NCI-H1105 (cell line): ENCODE data around the gene AHSP.
"Not testable (repeated sequence)": the region's sequence is repeated elsewhere in the genome, so short reads cannot be mapped to it uniquely, and the experiment has no call there.

Experiments
- DNase-seq: peaks from one replicate; lab custom pipeline; 2025; lab: John Stamatoyannopoulos, UW

AHSP gene

GRCh38 chr16:31531096-31531495 is 3.4 kb downstream of the AHSP start:
- no peak for DNase-seq

DNA sequence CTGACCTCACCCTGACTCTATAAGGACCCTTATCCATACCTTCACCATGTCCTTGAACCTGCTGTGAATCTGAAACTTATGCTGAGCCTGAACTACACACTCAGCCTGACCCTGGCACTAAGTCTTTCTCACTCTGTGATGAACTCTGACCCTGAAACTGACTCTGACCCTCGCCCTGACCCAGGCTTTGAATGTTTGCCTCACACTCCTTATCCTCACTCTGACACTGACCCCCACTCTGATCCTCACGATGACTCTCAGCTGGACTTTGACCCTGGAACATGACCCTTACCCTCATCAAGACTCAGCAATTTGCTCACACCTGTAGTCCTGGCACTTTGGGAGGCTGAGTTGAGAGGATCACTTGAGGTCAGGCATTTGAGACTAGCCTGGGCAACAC is 4.4 kb downstream of the AHSP start:
- no peak for DNase-seq

GRCh38 chr16:31532896-31533295 is 5.2 kb downstream of the AHSP start:
- DNase-seq: no peak

- DNase-seq: no peak
These were observed 8.0 kb downstream of the AHSP start for GRCh38 chr16:31535737-31536136.

DNA sequence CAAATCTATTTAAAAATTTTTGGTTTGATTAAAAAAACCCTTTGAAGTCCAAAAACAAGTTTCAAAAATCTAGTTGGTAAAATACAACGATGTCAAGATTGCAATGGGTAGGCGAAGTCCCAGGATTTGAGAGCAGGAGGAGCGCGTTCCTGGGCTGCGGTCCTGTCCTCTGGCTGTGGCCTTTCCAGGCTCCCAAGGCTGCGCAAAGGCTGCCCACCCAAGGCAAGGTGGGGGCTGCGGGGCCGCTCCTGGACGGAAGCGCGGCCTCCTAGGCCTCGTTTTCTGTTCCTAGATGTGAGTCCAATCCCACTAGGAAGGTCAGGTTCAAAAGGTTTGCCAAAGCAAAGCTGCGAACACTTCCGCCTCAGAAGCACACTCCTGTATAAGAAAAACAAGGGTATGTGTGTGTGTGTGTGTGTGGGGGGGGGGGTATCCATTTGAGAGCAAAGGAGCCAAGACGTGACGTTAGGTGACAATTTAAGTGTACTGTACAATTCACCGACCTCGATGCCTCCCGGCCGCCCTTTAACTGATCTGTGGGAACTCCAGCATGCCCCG is 9.2 kb downstream of the AHSP start:
- no peak for DNase-seq

DNA sequence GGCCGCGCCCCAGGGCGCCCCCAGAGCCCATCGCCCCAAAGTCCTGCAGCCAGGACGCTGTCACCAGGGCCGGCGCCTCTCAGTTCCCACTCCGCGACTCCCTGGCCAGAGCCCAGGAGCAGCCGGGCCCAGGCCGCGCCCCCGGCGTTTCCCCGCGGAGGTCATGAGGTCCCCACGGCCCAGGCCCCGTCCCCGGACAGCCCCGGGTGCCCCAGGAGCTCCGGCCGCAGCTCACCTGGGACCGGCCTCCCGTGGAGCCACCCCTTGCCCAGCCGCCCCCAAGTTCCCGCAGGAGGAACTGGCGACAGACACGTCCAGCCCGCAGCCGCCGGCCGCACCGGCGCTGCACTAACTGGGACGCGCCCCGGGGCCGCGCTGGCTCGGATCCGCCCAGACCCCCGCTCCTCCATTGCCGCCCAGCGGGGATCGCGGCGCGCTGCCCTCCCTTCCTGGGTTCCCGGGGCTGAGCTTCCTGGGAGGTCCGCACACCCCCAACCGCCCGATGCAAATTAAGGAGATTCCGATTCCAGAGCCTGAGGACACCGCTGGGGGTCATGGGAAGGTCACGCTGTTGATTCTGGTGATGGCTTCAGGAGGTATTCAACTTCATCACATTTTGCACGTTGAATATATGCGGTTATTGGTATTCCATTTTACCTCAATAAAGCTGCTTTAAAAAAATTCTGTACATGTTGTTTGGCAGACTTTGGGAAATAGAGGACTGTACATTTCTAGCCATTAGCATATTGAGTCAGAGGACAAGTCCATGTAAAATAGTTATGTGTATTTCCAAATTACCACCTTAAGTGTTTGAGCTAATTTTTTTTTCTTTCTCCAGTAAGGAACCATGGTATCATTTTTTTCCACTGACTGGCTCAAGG is 9.9 kb downstream of the AHSP start:
- no peak for DNase-seq

DNA sequence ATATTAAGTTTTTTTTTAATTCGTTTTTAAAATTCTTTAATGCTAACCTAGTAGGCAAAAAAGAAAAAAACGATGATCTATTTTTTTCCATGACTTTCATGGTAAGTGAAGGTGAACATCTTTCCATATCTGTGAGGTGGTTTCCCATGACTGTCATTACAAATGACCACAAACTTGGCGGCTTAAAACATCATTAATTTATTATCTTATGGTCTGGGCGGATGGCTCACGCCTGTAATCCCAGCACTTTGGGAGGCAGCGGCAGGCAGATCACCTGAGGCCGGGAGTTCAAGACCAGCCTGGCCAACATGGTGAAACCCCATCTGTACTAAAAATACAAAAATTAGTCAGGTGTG is 10.5 kb downstream of the AHSP start:
- not testable (repeated sequence) for DNase-seq

DNA sequence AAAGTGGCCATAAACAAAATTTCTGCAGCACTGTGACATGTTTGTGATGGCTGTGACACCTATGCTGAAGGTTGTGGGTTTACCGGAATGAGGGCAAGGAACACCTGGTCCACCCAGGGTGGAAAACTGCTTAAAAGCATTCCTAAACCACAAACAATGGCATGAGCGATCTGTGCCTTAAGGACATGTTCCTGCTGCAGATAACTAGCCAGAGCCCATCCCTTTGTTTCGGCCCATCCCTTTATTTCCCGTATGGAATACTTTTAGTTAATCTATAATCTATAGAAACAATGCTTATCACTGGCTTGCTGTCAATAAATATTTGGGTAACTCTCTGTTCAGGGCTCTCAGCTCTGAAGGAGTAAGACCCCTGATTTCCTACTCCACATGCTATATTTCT is 12.1 kb downstream of the AHSP start:
- DNase-seq: not testable (repeated sequence)

GRCh38 chr16:31542763-31543162 is 15.1 kb downstream of the AHSP start:
- no peak for DNase-seq

- no peak for DNase-seq
These were observed 33.9 kb downstream of the AHSP start for GRCh38 chr16:31561426-31562233.

GRCh38 chr16:31568577-31569359 is 41.1 kb downstream of the AHSP start:
- no peak for DNase-seq

- DNase-seq: no peak
These were observed 41.6 kb downstream of the AHSP start for GRCh38 chr16:31569360-31569717.

DNA sequence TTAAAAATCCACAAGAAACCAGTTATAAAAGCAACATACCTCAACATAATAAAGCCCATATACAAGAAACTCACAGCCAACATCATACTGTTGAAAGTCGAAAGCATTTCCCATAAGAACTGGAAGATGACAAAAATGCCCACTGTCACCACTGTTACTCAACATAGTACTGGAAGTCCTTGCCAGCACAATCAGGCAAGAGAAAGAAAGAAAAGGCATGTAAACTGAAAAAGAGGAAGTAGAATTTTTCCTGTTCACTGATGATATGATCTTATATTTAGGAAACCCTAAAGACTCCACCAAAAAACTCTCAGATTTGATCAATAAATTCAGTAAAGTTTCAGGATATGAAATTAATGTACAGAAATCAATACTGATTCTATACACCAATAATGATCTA is 45.1 kb downstream of the AHSP start:
- DNase-seq: no peak

DNA sequence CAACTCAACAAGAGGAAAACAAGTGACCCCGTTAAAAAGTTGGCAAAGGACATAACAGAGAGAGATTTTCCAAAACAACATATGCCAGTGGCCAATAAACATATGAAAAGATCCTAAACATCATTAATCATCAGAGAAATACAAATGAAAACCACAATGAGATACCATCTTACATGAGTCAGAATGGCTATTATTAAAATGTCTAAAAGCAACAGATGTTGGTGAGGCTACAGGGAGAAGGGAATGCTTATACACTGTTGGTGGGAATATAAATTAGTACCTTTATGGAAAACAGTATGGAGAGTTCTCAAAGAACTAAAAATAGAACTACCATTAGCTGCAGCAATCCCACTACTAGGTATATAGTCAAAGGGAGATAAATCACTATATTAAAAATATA is 46.5 kb downstream of the AHSP start:
- not testable (repeated sequence) for DNase-seq

DNA sequence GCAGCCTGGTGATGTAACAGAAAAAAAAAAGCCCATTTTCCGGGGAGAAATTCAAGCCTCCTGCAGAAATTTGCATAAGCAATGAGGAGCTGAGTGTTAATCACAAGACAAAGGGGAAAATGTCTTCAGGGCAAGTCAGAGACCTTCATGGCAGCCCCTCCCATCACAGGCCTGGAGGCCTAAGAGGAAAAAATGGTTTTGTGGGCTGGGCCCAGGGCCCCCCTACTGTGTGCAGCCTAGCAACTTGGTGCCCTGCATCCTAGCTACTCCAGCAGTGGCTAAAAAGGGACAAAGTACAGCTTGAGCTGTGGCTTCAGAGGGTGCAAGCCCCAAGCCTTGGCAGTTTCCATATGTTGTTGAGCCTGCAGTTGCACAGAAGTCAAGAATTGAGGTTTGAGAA is 49.7 kb downstream of the AHSP start:
- no peak for DNase-seq
